Fibroblast of lung (primary cell): ENCODE data around the gene EFCAB8. TPM values are rescaled to one million over a fixed set of nuclear protein-coding genes. Genes with fewer than 3 reads are reported as not detected.

Experiments used
- DNase-seq, 2 donors: peaks; one replicate each; pipeline versions ENCODE4 v3.0.0 to v3.0.0-alpha.2; 2010; ENCODE audit warnings: low read depth in 2 of 2
- H2AFZ ChIP-seq: 2 replicates; pipeline ENCODE4 v1.5.1; 2012; ENCODE audit warnings: low read length, control low read depth, inconsistent platforms
- H3K27ac ChIP-seq: 2 replicates; pipeline ENCODE4 v1.5.1; 2011; ENCODE audit warnings: low read length, control low read depth; ENCODE audit not compliant: insufficient read depth
- H3K27me3 ChIP-seq: 2 replicates; pipeline ENCODE4 v1.5.1; 2011; ENCODE audit warnings: mild to moderate bottlenecking, low read length; ENCODE audit not compliant: control insufficient read depth, insufficient read depth
- H3K36me3 ChIP-seq: 2 replicates; pipeline ENCODE4 v1.5.1; 2011; ENCODE audit warnings: low read length; ENCODE audit not compliant: control insufficient read depth, insufficient read depth
- H3K4me1 ChIP-seq: 2 replicates; pipeline ENCODE4 v1.5.1; 2011; ENCODE audit warnings: low read length; ENCODE audit not compliant: control insufficient read depth, insufficient read depth; ENCODE audit errors: extremely low read depth
- H3K4me2 ChIP-seq: 2 replicates; pipeline ENCODE4 v1.5.1; 2011; ENCODE audit warnings: low read length, control low read depth; ENCODE audit not compliant: insufficient read depth; ENCODE audit errors: extremely low read depth
- H3K4me3 ChIP-seq, 4 experiments: fragments of 200-600 bp in 1 of 4; sonication (generic) in 1 of 4; replicated peaks in 1 of 4; 2 replicates each; pipeline ENCODE4 v1.5.1; 2011 to 2016; ENCODE audit warnings: low read length in 4 of 4, low read depth in 3 of 4, mild to moderate bottlenecking in 3 of 4, control low read depth in 2 of 4, inconsistent platforms in 1 of 4, mixed read lengths in 1 of 4; ENCODE audit not compliant: insufficient read depth in 1 of 4; ENCODE audit errors: control extremely low read depth in 1 of 4
- H3K79me2 ChIP-seq: 2 replicates; pipeline ENCODE4 v1.5.1; 2012; ENCODE audit warnings: mild to moderate bottlenecking, low read length, inconsistent platforms; ENCODE audit not compliant: control insufficient read depth, insufficient read depth
- H3K9ac ChIP-seq: 2 replicates; pipeline ENCODE4 v1.5.1; 2011; ENCODE audit warnings: mild to moderate bottlenecking, low read length, control low read depth; ENCODE audit not compliant: insufficient read depth
- H3K9me3 ChIP-seq: 2 replicates; pipeline ENCODE4 v1.5.1; 2012; ENCODE audit warnings: low read depth, low read length; ENCODE audit not compliant: control insufficient read depth, insufficient read depth
- H4K20me1 ChIP-seq: 2 replicates; pipeline ENCODE4 v1.5.1; 2011; ENCODE audit warnings: low read length; ENCODE audit not compliant: control insufficient read depth, insufficient read depth; ENCODE audit errors: extremely low read depth
- EZH2 ChIP-seq: IDR thresholded peaks from 2 replicates; pipeline ENCODE4 v1.5.1; 2012; ENCODE audit warnings: low read length, control low read depth, mild to moderate bottlenecking; ENCODE audit errors: missing control alignments
- polyA plus RNA-seq, 2 donors: library from polyadenylated mRNA; depleted of rRNA in 1 of 2; stranded (reverse) in 1 of 2; unstranded in 1 of 2; fragments of >200 nt; gene quantifications; 2 replicates each; pipeline ENCODE4 v1.2.1, GENCODE V29; 2011 to 2012; ENCODE audit warnings: missing spikeins in 1 of 2
- total RNA-seq: library from RNA; depleted of rRNA; stranded (reverse); fragments of >200 nt; gene quantifications from 2 replicates; pipeline ENCODE4 v1.2.1, GENCODE V29; 2014
- TF ChIP-seq, protein P1 (sequence below), 2 donors: IDR thresholded peaks in 1 of 2; conservative IDR thresholded peaks in 1 of 2; 1 replicate in 1 of 2; 2 replicates in 1 of 2; pipeline ENCODE4 v1.5.1; 2011 to 2012; ENCODE audit warnings: low read length in 2 of 2, control low read depth in 1 of 2, inconsistent platforms in 1 of 2, low read depth in 1 of 2, mild to moderate bottlenecking in 1 of 2

EFCAB8 gene
- total and polyA plus RNA-seq, 2 donors (not counting 1 experiment from before 2014, with no cell fraction given): under 0.01 TPM; not detected in 1

DNA sequence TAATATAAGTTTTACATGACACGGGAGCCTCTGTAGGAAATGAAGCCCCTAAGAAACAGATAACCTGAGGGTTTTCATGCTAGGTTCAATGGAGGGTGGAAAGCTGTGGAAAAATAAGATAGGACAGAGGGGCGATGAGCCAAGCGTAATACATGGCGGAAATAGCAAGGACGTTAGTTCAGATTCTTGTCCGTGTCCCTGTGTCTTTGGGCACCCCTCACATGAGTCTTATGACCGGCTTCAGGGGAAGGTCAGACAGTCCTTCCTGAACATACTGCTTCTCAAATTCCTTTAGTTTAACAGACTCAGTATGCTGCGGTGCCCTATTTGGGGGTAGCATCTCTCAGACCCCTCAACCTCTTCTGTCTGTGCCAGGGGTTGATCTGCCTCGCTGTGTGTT is 20.8 kb downstream of the EFCAB8 start:
- TF ChIP-seq EZH2: no peak
- TF ChIP-seq, protein P1, sequence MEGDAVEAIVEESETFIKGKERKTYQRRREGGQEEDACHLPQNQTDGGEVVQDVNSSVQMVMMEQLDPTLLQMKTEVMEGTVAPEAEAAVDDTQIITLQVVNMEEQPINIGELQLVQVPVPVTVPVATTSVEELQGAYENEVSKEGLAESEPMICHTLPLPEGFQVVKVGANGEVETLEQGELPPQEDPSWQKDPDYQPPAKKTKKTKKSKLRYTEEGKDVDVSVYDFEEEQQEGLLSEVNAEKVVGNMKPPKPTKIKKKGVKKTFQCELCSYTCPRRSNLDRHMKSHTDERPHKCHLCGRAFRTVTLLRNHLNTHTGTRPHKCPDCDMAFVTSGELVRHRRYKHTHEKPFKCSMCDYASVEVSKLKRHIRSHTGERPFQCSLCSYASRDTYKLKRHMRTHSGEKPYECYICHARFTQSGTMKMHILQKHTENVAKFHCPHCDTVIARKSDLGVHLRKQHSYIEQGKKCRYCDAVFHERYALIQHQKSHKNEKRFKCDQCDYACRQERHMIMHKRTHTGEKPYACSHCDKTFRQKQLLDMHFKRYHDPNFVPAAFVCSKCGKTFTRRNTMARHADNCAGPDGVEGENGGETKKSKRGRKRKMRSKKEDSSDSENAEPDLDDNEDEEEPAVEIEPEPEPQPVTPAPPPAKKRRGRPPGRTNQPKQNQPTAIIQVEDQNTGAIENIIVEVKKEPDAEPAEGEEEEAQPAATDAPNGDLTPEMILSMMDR (conservative IDR thresholded peaks at IDR 0.05 in 1 of 2, IDR thresholded peaks at IDR 0.05 in 1 of 2; ENCODE audit: low read depth in 1 of 2, low read length in 2 of 2): no peak
- no peaks in the 10 kb centered on the region for H4K20me1 ChIP-seq
- DNase-seq: no peak

DNA sequence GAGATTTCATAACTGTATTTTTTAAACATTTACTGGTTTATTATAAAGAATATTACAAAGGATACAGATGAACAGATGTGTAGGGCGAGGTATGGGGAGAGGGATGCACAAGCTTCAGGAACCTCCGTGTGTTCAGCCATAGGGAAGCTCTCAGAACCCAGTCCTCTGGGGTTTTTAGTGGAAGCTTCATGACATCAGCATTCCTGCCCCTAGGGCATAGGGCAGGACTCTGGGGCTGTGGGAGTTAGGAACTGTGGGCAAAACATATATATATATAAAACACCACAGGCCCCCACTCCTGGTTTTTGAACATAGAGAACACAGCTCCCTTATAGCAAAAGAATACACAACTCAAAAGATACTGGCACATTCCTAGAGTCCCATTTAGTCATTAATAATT is 21.9 kb downstream of the EFCAB8 start:
- H3K4me2 ChIP-seq: no peak overlapping the region
- TF ChIP-seq EZH2: no peak
- TF ChIP-seq, protein P1 (conservative IDR thresholded peaks at IDR 0.05 in 1 of 2, IDR thresholded peaks at IDR 0.05 in 1 of 2; ENCODE audit: low read depth in 1 of 2, low read length in 2 of 2): no peak
- H3K9ac ChIP-seq: no peak overlapping the region
- no peaks in the 10 kb centered on the region for H3K27me3 ChIP-seq
- H3K79me2 ChIP-seq: no peaks in the 10 kb centered on the region
- H3K36me3 ChIP-seq: no peaks in the 10 kb centered on the region
- H3K9me3 ChIP-seq: no peaks in the 10 kb centered on the region
- no peaks in the 10 kb centered on the region for H4K20me1 ChIP-seq
- H3K27ac ChIP-seq: no peak overlapping the region
- DNase-seq: no peak
- no peak overlapping the region for H3K4me3 ChIP-seq
- no peak overlapping the region for H2AFZ ChIP-seq
- no peaks in the 10 kb centered on the region for H3K4me1 ChIP-seq

More for the DNA sequence above, 20.8 kb downstream of the EFCAB8 start:
- no peak overlapping the region for H2AFZ ChIP-seq
- H3K27ac ChIP-seq: no peak overlapping the region
- no peaks in the 10 kb centered on the region for H3K27me3 ChIP-seq
- H3K36me3 ChIP-seq: no peaks in the 10 kb centered on the region
- no peak overlapping the region for H3K4me2 ChIP-seq
- no peaks in the 10 kb centered on the region for H3K9me3 ChIP-seq
- no peak overlapping the region for H3K4me3 ChIP-seq
- H3K4me1 ChIP-seq: no peaks in the 10 kb centered on the region
- no peak overlapping the region for H3K9ac ChIP-seq
- no peaks in the 10 kb centered on the region for H3K79me2 ChIP-seq

DNA sequence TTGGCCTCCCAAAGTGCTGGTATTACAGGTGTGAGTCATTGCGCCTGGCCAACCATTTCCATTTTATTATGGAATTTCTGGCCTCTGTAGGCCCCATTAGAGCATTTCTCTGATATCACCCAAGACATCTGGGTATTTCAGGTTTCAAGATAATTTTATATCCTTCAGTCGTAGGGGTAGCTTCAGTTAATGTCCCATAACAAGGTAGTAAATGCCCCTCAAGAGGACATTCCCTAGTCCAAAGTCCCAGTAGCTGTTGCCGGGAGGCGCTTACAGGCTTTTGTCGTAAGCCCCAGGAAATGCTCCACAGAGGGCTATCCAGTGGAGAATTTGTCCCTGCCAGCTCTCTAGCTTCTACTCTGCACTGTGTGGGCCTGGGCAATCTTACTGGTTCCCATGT is 24.4 kb downstream of the EFCAB8 start:
- Histone ChIP-seq H4K20me1 (no peaks in the 10 kb centered on the region), H3K4me3 (no peak overlapping the region), H3K9ac (no peak overlapping the region), H2AFZ (no peak overlapping the region), H3K9me3 (no peaks in the 10 kb centered on the region), H3K36me3 (no peaks in the 10 kb centered on the region), H3K79me2 (no peaks in the 10 kb centered on the region), H3K4me1 (no peaks in the 10 kb centered on the region), H3K4me2 (no peak overlapping the region), H3K27me3 (no peaks in the 10 kb centered on the region), H3K27ac (no peak overlapping the region)
- no peak for DNase-seq
- TF ChIP-seq EZH2: no peak
- TF ChIP-seq, protein P1 (conservative IDR thresholded peaks at IDR 0.05 in 1 of 2, IDR thresholded peaks at IDR 0.05 in 1 of 2; ENCODE audit: low read depth in 1 of 2, low read length in 2 of 2): no peak
